ENCODE results near the gene CDT1.

The CDT1 gene

DNA sequence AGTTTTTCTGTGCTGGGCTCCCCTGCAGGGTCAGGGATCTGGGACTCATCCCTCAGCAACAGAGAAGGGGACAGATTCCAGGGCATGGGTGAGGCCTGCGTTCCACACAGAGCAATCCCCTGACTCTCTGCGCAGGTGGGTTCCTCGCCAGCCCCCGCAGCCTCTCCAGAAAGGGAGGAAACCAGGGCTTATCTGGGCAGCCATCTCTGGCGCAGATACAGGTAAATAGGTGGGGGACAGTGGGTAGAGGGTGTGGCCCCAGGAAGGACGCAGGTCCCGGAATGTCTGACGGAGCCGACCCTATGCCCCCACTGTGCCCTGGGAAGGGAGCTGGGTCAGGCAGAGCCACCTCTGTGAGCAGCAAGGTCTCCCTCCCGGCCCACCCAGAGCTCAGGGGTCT lies 41.8 kb upstream of the CDT1 start:
- no peak overlapping the region for H3K9ac ChIP-seq (ENCODE audit: low read length)
- H3K27me3 ChIP-seq (ENCODE audit: control insufficient read depth, insufficient read depth, low read length) = no peaks in the 10 kb centered on the region
- H3K27ac ChIP-seq (ENCODE audit: low read length) = no peak overlapping the region
- no peaks in the 10 kb centered on the region for H3K9me3 ChIP-seq (ENCODE audit: control insufficient read depth, low read depth, low read length)
- no peak overlapping the region for H3K4me3 ChIP-seq (ENCODE audit: low read length)
- H3K36me3 ChIP-seq (ENCODE audit: control insufficient read depth, low read depth, low read length) = no peaks in the 10 kb centered on the region
- H3K4me1 ChIP-seq (ENCODE audit: control insufficient read depth, low read depth, low read length) = peaks cover 22% of the 10 kb centered on the region

- Histone ChIP-seq H3K9me3 (ENCODE audit: control insufficient read depth, low read depth, low read length) (no peaks in the 10 kb centered on the region), H3K4me3 (ENCODE audit: low read length) (no peak overlapping the region), H3K36me3 (ENCODE audit: control insufficient read depth, low read depth, low read length) (no peaks in the 10 kb centered on the region), H3K27ac (ENCODE audit: low read length) (no peak overlapping the region), H3K27me3 (ENCODE audit: control insufficient read depth, insufficient read depth, low read length) (no peaks in the 10 kb centered on the region), H3K9ac (ENCODE audit: low read length) (no peak overlapping the region), H3K4me1 (ENCODE audit: control insufficient read depth, low read depth, low read length) (peaks cover 22% of the 10 kb centered on the region)
These were observed 41.2 kb upstream of the CDT1 start for GRCh38 chr16:88762258-88762870.

DNA sequence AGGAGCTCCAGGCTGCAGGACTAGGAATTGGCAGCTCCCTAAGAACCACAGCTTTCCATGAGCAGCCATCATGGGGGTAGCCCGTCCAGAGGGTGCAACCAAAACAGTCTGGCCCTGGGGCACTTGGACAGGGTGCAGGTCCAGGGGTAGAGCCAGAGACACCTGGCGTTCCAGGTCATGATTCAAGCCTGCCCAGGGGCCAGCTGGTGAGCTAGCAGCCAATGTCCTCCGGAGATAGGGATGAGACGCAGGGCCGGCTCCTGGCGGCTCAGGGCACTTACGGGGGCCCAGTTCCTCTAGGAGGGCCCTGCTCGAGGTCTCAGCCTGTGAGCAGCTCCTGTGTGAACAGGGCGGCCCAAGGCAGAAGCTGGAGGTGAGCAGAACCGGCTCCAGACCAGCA lies 40.6 kb upstream of the CDT1 start:
- Histone ChIP-seq H3K27ac (ENCODE audit: low read length) (peak overlapping the region; percentile 27), H3K4me3 (ENCODE audit: low read length) (no peak overlapping the region), H3K4me1 (ENCODE audit: control insufficient read depth, low read depth, low read length) (peaks cover 22% of the 10 kb centered on the region), H3K36me3 (ENCODE audit: control insufficient read depth, low read depth, low read length) (no peaks in the 10 kb centered on the region), H3K9me3 (ENCODE audit: control insufficient read depth, low read depth, low read length) (no peaks in the 10 kb centered on the region), H3K9ac (ENCODE audit: low read length) (no peak overlapping the region), H3K27me3 (ENCODE audit: control insufficient read depth, insufficient read depth, low read length) (no peaks in the 10 kb centered on the region)

DNA sequence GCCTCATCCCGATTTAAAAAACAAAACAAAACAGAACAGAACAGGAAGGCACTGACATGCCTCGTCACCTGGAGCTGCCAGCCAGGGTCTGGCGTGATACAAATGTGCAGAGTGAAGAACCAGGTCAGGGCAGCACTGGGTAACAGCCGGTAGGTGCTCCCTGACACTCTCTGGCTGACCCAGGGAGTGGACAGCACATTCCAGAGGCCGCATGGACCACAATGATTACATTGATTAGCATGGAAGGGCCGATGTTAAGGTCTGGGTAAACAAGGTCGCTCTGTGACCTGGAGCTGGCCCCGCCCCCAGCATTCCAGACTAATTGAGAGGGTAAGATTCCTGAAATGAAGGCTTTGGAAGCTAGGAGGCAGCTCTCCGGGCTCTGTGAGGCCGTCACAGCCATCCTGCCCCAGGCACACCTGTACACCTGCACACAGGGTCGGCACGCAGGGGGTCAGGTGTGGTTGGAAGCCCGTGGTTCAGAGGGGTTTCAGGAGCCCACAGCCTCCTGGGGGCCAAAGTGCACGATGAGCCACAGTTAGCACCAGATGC lies 40.0 kb upstream of the CDT1 start:
- H3K4me1 ChIP-seq (ENCODE audit: control insufficient read depth, low read depth, low read length) = peaks cover 22% of the 10 kb centered on the region
- peak overlapping the region; percentile 27 for H3K27ac ChIP-seq (ENCODE audit: low read length)
- no peak overlapping the region for H3K4me3 ChIP-seq (ENCODE audit: low read length)

DNA sequence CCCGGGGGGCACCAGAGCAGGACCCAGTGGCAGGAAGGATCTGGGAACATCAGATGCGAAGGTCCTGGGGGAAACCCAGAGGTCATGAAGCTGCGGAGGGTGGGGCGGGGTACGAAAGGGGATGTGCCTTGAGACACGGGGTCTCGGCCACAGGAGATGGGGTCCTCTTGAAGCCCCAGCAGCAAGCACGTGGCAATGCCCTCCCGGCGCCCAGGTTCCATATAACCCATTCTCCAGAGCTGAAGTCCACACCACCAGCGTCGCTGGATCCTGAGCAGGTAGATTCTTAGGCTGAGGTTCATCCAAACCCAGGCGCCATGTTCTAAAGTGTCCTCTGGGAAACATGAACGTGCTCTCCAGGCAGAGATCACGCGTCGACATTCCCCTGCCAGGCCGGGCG lies 39.5 kb upstream of the CDT1 start:
- Histone ChIP-seq H3K36me3 (ENCODE audit: control insufficient read depth, low read depth, low read length) (no peaks in the 10 kb centered on the region), H3K9me3 (ENCODE audit: control insufficient read depth, low read depth, low read length) (no peaks in the 10 kb centered on the region)

More for the DNA sequence above, 40.0 kb upstream of the CDT1 start:
- no peak overlapping the region for H3K9ac ChIP-seq (ENCODE audit: low read length)
- H3K27me3 ChIP-seq (ENCODE audit: control insufficient read depth, insufficient read depth, low read length) = no peaks in the 10 kb centered on the region
- no peaks in the 10 kb centered on the region for H3K36me3 ChIP-seq (ENCODE audit: control insufficient read depth, low read depth, low read length)
- H3K9me3 ChIP-seq (ENCODE audit: control insufficient read depth, low read depth, low read length) = no peaks in the 10 kb centered on the region

GRCh38 chr16:88764913-88765349 lies 38.7 kb upstream of the CDT1 start:
- Histone ChIP-seq H3K27ac (ENCODE audit: low read length) (no peak overlapping the region), H3K9me3 (ENCODE audit: control insufficient read depth, low read depth, low read length) (no peaks in the 10 kb centered on the region), H3K27me3 (ENCODE audit: control insufficient read depth, insufficient read depth, low read length) (no peaks in the 10 kb centered on the region), H3K9ac (ENCODE audit: low read length) (no peak overlapping the region), H3K4me3 (ENCODE audit: low read length) (no peak overlapping the region), H3K36me3 (ENCODE audit: control insufficient read depth, low read depth, low read length) (no peaks in the 10 kb centered on the region), H3K4me1 (ENCODE audit: control insufficient read depth, low read depth, low read length) (peaks cover 22% of the 10 kb centered on the region)

More for the DNA sequence above, 39.5 kb upstream of the CDT1 start:
- Histone ChIP-seq H3K27me3 (ENCODE audit: control insufficient read depth, insufficient read depth, low read length) (no peaks in the 10 kb centered on the region), H3K9ac (ENCODE audit: low read length) (no peak overlapping the region), H3K4me3 (ENCODE audit: low read length) (no peak overlapping the region), H3K27ac (ENCODE audit: low read length) (no peak overlapping the region), H3K4me1 (ENCODE audit: control insufficient read depth, low read depth, low read length) (peaks cover 18% of the 10 kb centered on the region)

- Histone ChIP-seq H3K9ac (ENCODE audit: low read length) (no peak overlapping the region), H3K36me3 (ENCODE audit: control insufficient read depth, low read depth, low read length) (no peaks in the 10 kb centered on the region), H3K27ac (ENCODE audit: low read length) (no peak overlapping the region), H3K4me1 (ENCODE audit: control insufficient read depth, low read depth, low read length) (peaks cover 30% of the 10 kb centered on the region), H3K9me3 (ENCODE audit: control insufficient read depth, low read depth, low read length) (no peaks in the 10 kb centered on the region), H3K27me3 (ENCODE audit: control insufficient read depth, insufficient read depth, low read length) (no peaks in the 10 kb centered on the region), H3K4me3 (ENCODE audit: low read length) (no peak overlapping the region)
These were observed 36.6 kb upstream of the CDT1 start for GRCh38 chr16:88766975-88767374.

DNA sequence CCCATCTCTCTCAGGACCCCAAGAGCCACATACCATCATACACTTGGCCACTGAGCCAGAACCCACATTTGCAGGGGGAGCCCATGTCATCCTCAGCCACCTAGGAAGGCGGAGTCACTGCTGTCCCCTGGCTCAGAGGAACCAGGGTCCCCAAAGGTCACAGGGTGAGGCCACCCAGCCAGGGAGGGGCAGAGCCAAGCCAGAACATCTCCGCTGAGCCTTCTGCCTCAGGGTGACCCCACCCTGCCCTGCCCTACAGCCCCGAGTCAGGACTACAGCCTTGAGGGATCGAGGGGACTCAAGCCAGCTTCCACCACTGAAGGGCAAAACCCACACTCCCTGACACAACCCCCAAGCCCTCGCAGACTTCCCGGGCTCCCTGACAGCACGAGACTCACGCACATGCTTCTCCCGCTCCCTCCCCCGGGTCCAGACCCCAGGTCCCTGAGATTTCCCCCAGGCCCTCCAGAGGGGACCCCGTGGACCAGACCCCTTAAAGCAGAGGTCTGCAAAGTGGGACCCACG lies 36.0 kb upstream of the CDT1 start:
- no peak overlapping the region for H3K27ac ChIP-seq (ENCODE audit: low read length)
- no peak overlapping the region for H3K4me3 ChIP-seq (ENCODE audit: low read length)
- no peaks in the 10 kb centered on the region for H3K27me3 ChIP-seq (ENCODE audit: control insufficient read depth, insufficient read depth, low read length)
- H3K9ac ChIP-seq (ENCODE audit: low read length) = no peak overlapping the region
- H3K9me3 ChIP-seq (ENCODE audit: control insufficient read depth, low read depth, low read length) = no peaks in the 10 kb centered on the region
- peaks cover 30% of the 10 kb centered on the region for H3K4me1 ChIP-seq (ENCODE audit: control insufficient read depth, low read depth, low read length)
- H3K36me3 ChIP-seq (ENCODE audit: control insufficient read depth, low read depth, low read length) = no peaks in the 10 kb centered on the region

DNA sequence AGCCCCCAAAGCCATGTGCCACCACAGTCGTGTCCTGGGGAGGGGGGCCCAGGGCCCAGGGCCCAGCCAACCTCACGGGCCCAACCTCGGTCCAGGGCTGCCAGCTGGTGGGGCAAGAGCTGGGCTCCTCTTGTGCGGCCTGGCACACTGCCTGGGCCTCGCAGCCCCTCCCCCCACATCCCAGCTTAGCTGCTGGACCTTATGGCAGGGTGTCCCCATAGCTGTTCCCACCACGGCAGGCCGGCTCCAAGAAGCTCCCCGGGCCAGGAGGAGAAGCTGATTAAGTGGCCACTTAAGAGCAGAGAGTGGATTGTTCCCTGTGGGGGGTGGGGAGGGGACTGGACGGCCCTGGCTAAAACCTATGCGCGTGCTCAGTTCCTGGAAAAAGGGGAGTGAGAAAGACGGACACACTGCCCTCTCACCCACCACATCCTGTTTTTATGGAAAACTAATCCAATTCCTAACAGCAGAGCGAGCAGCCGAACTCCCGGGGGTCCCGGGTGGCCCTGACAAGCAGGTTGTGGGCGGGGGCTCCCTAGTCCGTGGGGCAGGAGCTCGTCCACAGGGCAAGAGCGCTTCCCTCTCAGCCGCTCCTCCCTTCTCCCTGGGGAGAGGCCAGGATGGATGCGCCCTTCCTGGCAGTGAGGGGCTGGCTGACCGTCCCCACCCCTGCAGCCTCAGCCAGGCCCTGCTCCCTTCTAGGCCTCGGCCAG lies 35.4 kb upstream of the CDT1 start:
- H3K9me3 ChIP-seq (ENCODE audit: control insufficient read depth, low read depth, low read length) = no peaks in the 10 kb centered on the region
- no peak overlapping the region for H3K9ac ChIP-seq (ENCODE audit: low read length)
- no peak overlapping the region for H3K27ac ChIP-seq (ENCODE audit: low read length)
- H3K27me3 ChIP-seq (ENCODE audit: control insufficient read depth, insufficient read depth, low read length) = no peaks in the 10 kb centered on the region
- H3K4me3 ChIP-seq (ENCODE audit: low read length) = no peak overlapping the region
- H3K36me3 ChIP-seq (ENCODE audit: control insufficient read depth, low read depth, low read length) = no peaks in the 10 kb centered on the region
- H3K4me1 ChIP-seq (ENCODE audit: control insufficient read depth, low read depth, low read length) = peaks cover 28% of the 10 kb centered on the region

DNA sequence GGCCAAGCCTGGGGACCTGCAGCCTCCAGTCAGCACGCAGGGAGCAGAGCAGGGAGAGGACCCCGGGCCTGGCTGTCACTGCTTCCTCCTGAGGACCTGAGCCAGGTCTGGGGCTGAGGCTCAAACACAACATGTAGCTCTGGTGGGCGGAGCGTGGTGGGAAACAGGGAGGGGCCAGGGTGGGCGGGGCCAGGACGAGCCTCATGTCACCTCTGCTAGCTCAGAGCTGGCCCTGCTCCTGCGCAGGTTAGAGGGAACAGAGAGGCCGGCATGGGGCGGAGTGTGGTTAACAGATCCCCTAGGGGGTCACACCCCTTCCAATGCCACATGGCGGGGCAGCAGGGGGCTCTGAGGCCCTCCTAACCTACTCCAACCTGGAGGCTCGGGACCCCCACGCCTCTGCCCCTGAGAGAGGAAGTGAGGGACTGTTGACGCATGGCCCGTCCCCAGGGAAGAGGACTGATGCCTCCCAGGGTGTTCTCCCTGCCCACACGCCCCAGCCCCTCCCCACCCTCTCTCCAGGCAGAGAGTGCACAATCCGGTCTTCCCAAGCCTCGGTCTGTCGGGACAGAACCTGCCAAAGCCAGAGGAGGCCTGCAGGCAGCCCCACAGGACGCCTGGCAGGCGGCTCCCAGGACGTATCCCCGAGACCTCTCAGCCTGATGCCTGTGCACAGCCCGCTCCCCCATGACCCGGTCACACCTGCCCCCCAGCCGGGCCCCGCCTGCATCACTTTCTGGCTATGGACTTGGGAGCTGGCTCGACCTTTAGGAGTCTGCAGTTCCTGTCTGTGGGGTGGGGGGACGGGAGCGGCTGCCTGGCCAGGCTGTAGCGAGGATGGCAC lies 33.8 kb upstream of the CDT1 start:
- Histone ChIP-seq H3K4me3 (ENCODE audit: low read length) (no peak overlapping the region), H3K9ac (ENCODE audit: low read length) (no peak overlapping the region), H3K27me3 (ENCODE audit: control insufficient read depth, insufficient read depth, low read length) (no peaks in the 10 kb centered on the region), H3K9me3 (ENCODE audit: control insufficient read depth, low read depth, low read length) (no peaks in the 10 kb centered on the region), H3K27ac (ENCODE audit: low read length) (no peak overlapping the region), H3K36me3 (ENCODE audit: control insufficient read depth, low read depth, low read length) (no peaks in the 10 kb centered on the region), H3K4me1 (ENCODE audit: control insufficient read depth, low read depth, low read length) (peaks cover 21% of the 10 kb centered on the region)

Measured in iPS-18a (cell line).